ENCODE results near the gene ATRNL1.

Gene ATRNL1

GRCh38 chr10:115861864-115862263 is 768.7 kb downstream of the ATRNL1 start:
- H3K9me3 ChIP-seq (ENCODE audit: control insufficient read depth, insufficient read depth, low read length), result no peaks in the 10 kb centered on the region
- H3K9ac ChIP-seq (ENCODE audit: low read depth, low read length), result no peak overlapping the region
- no peaks in the 10 kb centered on the region for H3K36me3 ChIP-seq (ENCODE audit: insufficient read depth, low read length)
- H3K4me1 ChIP-seq (ENCODE audit: insufficient read depth, low read length), result no peaks in the 10 kb centered on the region

DNA sequence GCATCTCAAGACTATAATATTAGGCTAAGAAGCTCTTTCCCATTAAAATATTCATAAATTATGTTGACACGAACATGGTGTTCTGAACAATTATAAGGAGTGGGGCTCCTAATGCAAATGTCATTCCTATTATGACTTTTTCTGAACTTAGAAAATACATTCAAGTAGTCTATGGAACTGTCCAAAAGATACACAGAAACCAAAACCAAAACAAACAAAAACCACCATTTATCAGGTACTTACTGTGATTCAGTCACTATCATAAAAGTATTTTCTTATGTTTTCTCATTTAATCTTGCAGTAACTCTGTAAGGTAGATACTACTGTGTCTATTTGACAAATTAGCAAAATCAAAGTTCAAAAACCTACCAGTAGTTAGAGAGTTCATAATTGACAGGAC is 773.0 kb downstream of the ATRNL1 start:
- H3K4me1 ChIP-seq (ENCODE audit: insufficient read depth, low read length), result no peaks in the 10 kb centered on the region

DNA sequence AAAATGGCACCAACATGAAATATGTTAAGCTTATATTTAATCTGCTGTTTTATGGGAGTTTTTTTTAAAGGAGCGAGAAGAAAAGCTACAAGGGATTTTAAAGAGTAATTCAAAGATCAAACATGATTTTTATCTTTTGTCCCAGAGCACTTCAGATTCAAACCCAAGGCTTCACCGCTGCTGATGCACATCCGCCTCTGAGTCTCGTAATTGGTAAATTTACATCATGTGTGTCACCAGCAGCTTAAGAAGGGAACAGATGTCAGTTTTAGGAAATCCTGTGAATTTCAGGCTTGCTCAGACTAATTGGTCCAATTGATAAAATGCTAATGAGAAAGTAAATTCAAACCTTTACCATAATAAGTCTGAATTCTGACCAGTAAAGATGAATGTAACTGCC is 773.5 kb downstream of the ATRNL1 start:
- no peaks in the 10 kb centered on the region for H3K36me3 ChIP-seq (ENCODE audit: insufficient read depth, low read length)
- H3K9me3 ChIP-seq (ENCODE audit: control insufficient read depth, insufficient read depth, low read length), result no peaks in the 10 kb centered on the region
- no peak overlapping the region for H3K9ac ChIP-seq (ENCODE audit: low read depth, low read length)
- no peaks in the 10 kb centered on the region for H3K4me1 ChIP-seq (ENCODE audit: insufficient read depth, low read length)

More for the DNA sequence above, 773.0 kb downstream of the ATRNL1 start:
- no peak overlapping the region for H3K9ac ChIP-seq (ENCODE audit: low read depth, low read length)
- H3K9me3 ChIP-seq (ENCODE audit: control insufficient read depth, insufficient read depth, low read length), result no peaks in the 10 kb centered on the region
- no peaks in the 10 kb centered on the region for H3K36me3 ChIP-seq (ENCODE audit: insufficient read depth, low read length)

DNA sequence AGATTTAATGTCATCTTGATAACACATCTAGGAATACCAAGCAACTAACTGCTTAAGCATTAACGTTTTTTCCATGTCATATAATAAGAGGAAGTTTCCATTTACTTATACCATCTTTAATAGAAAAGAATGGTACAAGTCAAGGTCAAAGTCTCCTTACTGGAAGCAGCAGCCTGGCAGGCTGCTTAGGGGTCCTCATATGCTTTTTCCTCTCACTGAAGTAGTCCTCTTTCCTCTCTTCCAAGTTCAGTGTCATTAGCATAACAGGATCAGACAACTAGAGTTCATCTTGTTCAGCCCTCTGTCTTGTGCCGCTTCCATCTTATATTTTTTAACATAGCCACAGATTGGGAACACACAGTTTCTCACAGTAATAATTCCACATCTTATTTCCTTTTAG is 774.1 kb downstream of the ATRNL1 start:
- no peaks in the 10 kb centered on the region for H3K36me3 ChIP-seq (ENCODE audit: insufficient read depth, low read length)
- H3K9ac ChIP-seq (ENCODE audit: low read depth, low read length), result no peak overlapping the region

DNA sequence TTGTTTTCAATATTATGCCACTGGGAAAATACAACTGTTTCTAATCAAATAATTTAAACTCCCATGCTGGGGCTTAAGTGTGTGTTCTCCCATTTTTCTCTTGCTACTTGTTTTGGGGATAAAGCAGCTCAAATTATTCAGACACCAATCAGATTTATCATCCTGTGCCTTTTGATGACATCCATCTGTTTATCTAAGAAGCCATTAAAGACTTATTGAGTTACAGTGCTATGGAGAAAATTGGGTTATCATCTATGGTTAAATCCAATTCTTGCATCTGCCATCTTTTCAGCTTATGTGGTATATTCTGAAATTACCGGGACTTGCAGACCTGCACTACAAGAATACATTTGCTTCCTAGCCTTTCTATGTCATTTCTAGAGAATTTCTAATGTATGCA is 778.7 kb downstream of the ATRNL1 start:
- no peak overlapping the region for H3K9ac ChIP-seq (ENCODE audit: low read depth, low read length)
- no peaks in the 10 kb centered on the region for H3K9me3 ChIP-seq (ENCODE audit: control insufficient read depth, insufficient read depth, low read length)
- H3K4me1 ChIP-seq (ENCODE audit: insufficient read depth, low read length), result no peaks in the 10 kb centered on the region
- H3K36me3 ChIP-seq (ENCODE audit: insufficient read depth, low read length), result no peaks in the 10 kb centered on the region

More for the DNA sequence above, 774.1 kb downstream of the ATRNL1 start:
- Histone ChIP-seq H3K4me1 (ENCODE audit: insufficient read depth, low read length) (no peaks in the 10 kb centered on the region), H3K9me3 (ENCODE audit: control insufficient read depth, insufficient read depth, low read length) (no peaks in the 10 kb centered on the region)

DNA sequence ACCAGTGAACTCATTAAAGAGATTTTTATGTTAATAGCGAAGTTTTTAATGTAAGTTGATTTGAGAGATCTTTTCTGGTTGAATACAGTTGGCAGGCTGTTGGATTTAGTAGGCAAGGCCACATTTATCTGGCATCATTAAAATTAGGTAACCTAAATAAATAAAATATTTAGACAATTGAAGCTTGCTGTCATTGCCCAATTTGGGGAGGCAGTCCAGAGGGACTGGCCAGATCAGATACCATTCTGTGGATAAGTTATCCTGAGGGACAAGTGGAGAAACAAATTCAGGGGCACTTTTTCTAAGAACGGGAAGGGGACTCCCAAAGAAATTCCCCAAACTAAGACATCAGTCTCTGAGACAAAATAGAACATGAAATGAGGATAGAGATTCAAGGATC is 782.0 kb downstream of the ATRNL1 start:
- H3K4me1 ChIP-seq (ENCODE audit: insufficient read depth, low read length), result no peaks in the 10 kb centered on the region
- no peaks in the 10 kb centered on the region for H3K36me3 ChIP-seq (ENCODE audit: insufficient read depth, low read length)
- H3K9ac ChIP-seq (ENCODE audit: low read depth, low read length), result no peak overlapping the region
- H3K9me3 ChIP-seq (ENCODE audit: control insufficient read depth, insufficient read depth, low read length), result no peaks in the 10 kb centered on the region

GRCh38 chr10:115879372-115880089 is 786.4 kb downstream of the ATRNL1 start:
- peaks cover 5% of the 10 kb centered on the region; the same call in 1 of the 2 replicates for H3K4me1 ChIP-seq (ENCODE audit: insufficient read depth, low read length)
- no peaks in the 10 kb centered on the region for H3K9me3 ChIP-seq (ENCODE audit: control insufficient read depth, insufficient read depth, low read length)
- no peak overlapping the region for H3K9ac ChIP-seq (ENCODE audit: low read depth, low read length)
- H3K36me3 ChIP-seq (ENCODE audit: insufficient read depth, low read length), result no peaks in the 10 kb centered on the region

DNA sequence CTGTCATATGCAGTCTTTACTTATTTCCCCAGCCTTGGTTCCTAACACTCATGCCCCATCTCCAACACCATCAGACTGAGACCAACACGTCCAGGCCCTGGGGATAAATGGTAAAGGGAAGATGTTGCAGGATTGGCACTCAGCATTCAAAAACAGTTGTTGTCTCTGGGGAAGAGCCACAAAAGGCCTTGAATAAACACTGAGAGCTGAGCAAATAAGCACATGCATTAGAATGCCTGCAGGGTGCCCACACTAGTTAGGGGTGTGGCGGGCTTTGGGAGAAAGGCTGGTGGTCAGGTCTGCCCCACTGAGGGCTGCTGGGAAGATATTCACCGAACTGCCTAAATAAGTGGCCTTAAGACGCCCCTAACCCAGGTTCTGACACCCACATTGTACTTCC is 788.9 kb downstream of the ATRNL1 start:
- H3K9ac ChIP-seq (ENCODE audit: low read depth, low read length), result no peak overlapping the region
- H3K36me3 ChIP-seq (ENCODE audit: insufficient read depth, low read length), result no peaks in the 10 kb centered on the region
- H3K4me1 ChIP-seq (ENCODE audit: insufficient read depth, low read length), result peaks cover 5% of the 10 kb centered on the region; the same call in 1 of the 2 replicates
- H3K9me3 ChIP-seq (ENCODE audit: control insufficient read depth, insufficient read depth, low read length), result no peaks in the 10 kb centered on the region

DNA sequence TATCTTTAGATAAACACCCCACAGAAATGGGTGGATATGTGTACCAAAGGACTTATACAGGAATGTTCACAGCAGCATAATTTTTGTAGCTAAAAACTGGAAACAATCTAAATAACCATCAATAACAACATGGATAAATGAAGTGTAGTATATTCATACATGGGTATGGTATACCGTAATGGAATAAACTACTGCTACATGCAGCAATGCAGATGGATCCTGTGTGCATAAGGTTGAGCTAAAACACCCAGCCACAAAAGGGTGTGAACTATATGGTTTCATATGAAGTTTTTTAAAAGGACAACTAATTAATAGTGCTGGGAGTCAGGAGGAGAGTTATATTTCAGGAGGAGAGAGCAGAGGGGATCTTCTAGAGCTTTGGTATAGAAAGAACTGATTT is 790.2 kb downstream of the ATRNL1 start:
- no peak overlapping the region for H3K9ac ChIP-seq (ENCODE audit: low read depth, low read length)
- no peaks in the 10 kb centered on the region for H3K9me3 ChIP-seq (ENCODE audit: control insufficient read depth, insufficient read depth, low read length)
- H3K4me1 ChIP-seq (ENCODE audit: insufficient read depth, low read length), result peaks cover 5% of the 10 kb centered on the region; the same call in 1 of the 2 replicates
- no peaks in the 10 kb centered on the region for H3K36me3 ChIP-seq (ENCODE audit: insufficient read depth, low read length)

DNA sequence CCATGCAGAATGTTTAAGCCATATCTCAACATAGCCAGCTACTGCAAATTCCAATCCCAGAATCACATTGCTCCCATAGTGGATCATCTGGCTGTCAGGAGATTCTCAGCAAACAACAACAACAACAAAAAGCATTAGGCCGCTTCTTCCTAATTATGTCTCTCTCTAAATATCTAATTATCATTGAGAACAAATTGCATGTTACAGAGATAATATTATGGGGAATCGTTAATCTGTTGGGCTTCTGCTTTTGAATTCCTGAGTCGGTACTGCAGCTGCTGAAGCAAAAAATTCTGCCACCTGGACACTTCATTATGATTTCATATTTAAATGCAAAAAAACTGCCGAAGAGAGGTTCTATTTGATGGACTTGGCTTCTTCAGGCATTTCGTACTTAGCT is 791.2 kb downstream of the ATRNL1 start:
- H3K9me3 ChIP-seq (ENCODE audit: control insufficient read depth, insufficient read depth, low read length), result no peaks in the 10 kb centered on the region
- H3K9ac ChIP-seq (ENCODE audit: low read depth, low read length), result no peak overlapping the region
- H3K36me3 ChIP-seq (ENCODE audit: insufficient read depth, low read length), result no peaks in the 10 kb centered on the region
- H3K4me1 ChIP-seq (ENCODE audit: insufficient read depth, low read length), result peaks cover 5% of the 10 kb centered on the region; the same call in 1 of the 2 replicates

- Histone ChIP-seq H3K9me3 (ENCODE audit: control insufficient read depth, insufficient read depth, low read length) (no peaks in the 10 kb centered on the region), H3K4me1 (ENCODE audit: insufficient read depth, low read length) (no peaks in the 10 kb centered on the region), H3K9ac (ENCODE audit: low read depth, low read length) (no peak overlapping the region), H3K36me3 (ENCODE audit: insufficient read depth, low read length) (no peaks in the 10 kb centered on the region)
Observed at GRCh38 chr10:115895166-115895565, 802.0 kb downstream of the ATRNL1 start.

DNA sequence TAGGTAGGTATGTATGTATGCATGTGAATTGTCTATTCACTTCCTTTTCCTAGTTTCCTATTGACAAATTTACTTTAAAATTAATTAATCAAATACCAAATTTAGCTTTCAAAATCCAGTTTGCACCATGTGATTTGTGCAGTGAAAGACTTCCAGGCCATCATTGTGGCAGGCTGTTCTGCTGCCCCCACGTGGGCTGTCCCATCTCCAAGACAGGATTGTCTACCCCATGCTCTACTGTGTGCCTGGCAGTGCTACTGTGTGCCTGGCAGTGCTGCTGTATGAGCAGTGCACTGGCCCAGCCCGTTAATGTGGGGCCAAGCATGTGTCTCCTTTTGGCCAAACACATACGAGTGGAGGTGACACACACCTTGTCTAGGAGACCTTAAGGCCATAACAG is 805.1 kb downstream of the ATRNL1 start:
- no peaks in the 10 kb centered on the region for H3K36me3 ChIP-seq (ENCODE audit: insufficient read depth, low read length)
- H3K9ac ChIP-seq (ENCODE audit: low read depth, low read length), result no peak overlapping the region
- no peaks in the 10 kb centered on the region for H3K9me3 ChIP-seq (ENCODE audit: control insufficient read depth, insufficient read depth, low read length)
- H3K4me1 ChIP-seq (ENCODE audit: insufficient read depth, low read length), result no peaks in the 10 kb centered on the region

GRCh38 chr10:115902596-115902995 is 809.4 kb downstream of the ATRNL1 start:
- no peaks in the 10 kb centered on the region for H3K4me1 ChIP-seq (ENCODE audit: insufficient read depth, low read length)
- no peaks in the 10 kb centered on the region for H3K9me3 ChIP-seq (ENCODE audit: control insufficient read depth, insufficient read depth, low read length)
- H3K9ac ChIP-seq (ENCODE audit: low read depth, low read length), result no peak overlapping the region
- H3K36me3 ChIP-seq (ENCODE audit: insufficient read depth, low read length), result no peaks in the 10 kb centered on the region

- Histone ChIP-seq H3K9me3 (ENCODE audit: control insufficient read depth, insufficient read depth, low read length) (no peaks in the 10 kb centered on the region), H3K9ac (ENCODE audit: low read depth, low read length) (no peak overlapping the region), H3K4me1 (ENCODE audit: insufficient read depth, low read length) (no peaks in the 10 kb centered on the region), H3K36me3 (ENCODE audit: insufficient read depth, low read length) (no peaks in the 10 kb centered on the region)
Observed at GRCh38 chr10:115903207-115903606, 810.0 kb downstream of the ATRNL1 start.

DNA sequence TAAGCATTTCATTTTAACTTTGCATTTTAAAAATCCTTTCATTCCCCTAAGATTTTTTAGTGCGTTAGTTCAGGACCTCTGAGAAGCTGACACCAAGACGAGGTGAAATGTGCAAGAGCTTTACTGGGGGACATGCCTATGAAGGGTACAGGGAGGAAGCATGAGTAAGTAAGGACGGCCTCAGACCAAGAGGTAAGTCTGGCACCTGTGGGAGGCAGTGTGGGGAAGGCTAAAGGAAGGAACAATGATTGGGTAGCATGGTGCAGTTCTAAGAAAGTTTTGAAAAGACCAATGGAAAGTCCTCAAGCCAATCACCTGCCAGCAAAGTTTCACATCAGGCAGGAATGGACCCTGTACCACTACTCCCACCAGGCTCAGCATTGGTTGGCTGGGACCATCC is 810.7 kb downstream of the ATRNL1 start:
- no peaks in the 10 kb centered on the region for H3K4me1 ChIP-seq (ENCODE audit: insufficient read depth, low read length)
- H3K9me3 ChIP-seq (ENCODE audit: control insufficient read depth, insufficient read depth, low read length), result no peaks in the 10 kb centered on the region
- H3K36me3 ChIP-seq (ENCODE audit: insufficient read depth, low read length), result no peaks in the 10 kb centered on the region
- no peak overlapping the region for H3K9ac ChIP-seq (ENCODE audit: low read depth, low read length)

Data from ES-I3 (cell line).